NCI-H2107 (cell line): ENCODE measurements around the gene MDM1.

ENCODE experiments used
- DNase-seq: peaks from one replicate; lab custom pipeline; 2025; lab: John Stamatoyannopoulos, UW

Gene MDM1

DNA sequence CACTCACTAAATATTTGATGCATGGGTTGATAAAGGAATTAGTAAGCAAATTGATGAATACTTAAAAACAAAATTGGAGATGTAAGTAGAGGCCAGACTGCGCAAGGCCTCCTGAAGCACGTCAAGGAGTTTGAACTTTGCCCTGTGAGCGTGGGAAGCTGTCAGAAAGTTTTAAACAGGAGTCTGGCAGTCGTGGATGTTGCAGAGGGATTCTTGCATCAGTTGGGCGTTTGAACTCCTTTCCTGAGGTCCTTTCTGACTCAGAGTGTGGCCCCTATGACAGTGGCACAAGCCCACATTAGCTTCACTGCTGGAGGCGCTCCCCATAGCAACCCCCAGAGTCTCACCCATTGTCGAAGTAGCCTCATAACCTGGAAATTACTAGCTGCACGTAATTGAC lies 60.8 kb downstream of the MDM1 start:
- DNase-seq, result no peak

DNA sequence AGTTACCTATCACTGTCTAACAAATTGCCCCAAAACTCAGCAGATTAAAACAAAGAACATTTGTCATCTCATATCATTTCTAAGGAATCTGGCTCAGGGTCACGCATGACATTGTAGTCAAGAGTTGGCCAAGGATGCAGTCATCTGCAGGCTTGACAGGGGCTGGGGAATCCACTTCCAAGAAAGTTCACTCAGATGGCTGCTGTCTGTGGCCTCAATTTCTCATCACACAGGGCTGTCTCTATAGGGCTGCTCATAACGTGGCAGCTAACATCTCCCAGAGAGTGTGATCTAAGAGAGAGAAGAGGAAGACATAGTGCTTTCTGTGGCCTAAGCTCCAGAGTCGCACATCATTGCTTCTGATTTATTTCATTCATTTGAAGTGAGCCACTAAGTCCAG lies 61.8 kb downstream of the MDM1 start:
- no peak for DNase-seq

DNA sequence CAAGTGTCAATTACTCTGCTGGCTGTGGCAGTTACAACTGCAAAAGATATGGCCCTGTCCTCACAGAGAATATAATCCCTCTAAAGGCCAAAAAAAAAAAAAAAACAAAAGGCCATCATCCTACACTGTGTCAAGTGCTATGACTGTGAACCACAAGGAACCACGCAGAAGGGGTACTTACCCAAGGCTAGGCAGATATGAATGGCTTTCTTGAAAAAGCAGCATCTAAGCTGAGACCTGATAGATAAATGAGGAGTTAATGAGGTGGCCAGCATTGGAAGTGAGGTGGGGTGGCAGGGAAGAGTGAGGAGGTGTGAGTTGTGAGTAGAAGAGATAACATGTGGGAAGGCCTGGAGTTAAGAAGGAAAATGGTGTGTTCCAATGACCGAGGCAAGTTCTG lies 62.4 kb downstream of the MDM1 start:
- DNase-seq, result no peak

DNA sequence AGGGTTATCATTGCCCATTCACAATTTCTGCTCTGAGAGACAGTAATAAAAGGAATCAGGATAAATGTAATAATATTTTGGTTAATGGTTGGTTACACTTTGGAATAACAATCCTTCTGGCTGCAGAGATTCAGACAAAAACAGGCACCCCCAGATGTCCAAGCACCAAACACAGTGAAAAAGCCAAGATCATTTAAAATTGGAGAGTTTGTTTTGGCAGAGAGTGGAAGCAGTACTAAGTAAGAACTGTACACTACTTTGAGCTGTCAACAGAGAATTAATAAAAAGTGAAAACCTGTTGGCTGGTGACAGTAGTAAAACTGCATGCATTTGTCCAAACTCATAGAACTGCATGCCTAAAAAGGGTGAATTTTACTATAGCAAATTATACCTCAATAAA lies 63.2 kb downstream of the MDM1 start:
- no peak for DNase-seq

DNA sequence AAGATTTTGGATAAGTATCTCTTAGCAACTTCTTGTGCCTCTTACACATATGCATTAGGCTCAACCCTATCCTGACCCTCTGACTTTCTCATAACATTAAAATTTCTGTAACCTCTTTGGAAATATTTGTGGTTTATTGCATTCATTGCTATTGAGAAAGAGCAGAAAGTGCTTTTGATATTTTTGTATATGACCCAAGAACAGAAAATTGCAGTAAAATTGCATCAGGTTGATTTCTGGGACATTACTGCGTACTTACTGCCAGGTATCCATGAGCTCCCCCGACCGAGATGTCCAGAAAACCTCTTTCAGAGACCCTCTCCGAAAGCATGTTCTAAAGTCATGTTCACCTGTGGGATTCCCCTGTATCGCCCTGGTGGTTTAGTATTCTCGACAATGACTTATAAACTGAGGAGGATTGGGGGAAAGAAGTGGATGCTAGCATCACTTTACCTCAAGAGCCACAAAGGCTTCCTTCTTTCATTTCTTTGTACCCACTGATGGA lies 64.2 kb downstream of the MDM1 start:
- DNase-seq, result no peak

DNA sequence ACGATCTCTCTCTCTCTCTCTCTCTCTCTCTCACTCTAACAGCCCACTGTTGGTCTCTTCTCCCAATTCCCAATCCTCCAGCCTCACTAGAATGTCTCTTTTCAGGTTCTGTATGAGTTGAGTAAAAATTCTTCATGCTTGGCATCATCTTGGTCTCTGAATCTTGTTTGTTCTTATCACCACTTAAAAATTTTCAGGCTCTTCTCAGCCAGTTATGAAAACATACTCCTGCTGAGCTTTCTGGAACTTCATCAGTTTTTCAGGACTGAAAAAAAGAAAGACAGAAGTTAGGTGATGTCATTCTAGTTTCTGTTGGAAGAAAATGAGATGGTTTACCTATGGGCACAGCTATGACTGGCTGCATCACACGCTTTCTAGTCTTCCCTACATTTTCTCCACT lies 67.3 kb downstream of the MDM1 start:
- no peak for DNase-seq

DNA sequence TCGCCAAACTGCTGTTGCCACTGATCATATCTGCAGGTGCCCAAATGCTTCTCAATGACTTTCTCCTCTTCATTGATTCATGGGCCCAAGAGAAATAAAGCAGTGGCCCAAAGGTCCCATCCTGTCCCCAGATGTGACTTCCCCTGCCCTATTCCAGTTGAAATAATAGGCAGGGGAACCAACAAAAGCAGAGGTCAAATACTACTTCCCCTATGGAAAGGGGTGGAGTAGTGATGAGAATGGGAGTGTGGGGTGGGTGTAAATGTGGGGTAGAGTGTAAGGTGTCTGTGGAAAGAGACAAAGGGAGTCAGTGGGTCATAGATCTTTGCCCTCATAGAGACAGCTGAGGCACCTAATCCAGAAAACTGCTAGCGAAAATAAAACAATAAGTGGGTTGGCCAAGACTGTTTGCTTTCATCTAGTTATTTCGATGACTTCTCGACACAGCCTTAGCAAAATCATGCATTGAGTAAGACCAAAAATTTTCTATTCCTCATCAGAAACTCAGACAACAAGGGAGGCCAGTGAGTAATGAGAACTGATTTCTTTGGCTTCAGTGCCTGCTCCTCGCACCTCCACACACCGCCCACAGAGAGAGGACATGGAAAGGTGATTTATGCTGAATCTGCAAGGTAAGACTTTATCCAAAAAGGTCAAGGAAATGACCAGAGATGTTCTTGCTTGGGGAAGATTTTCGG lies 67.9 kb downstream of the MDM1 start:
- DNase-seq, result no peak

DNA sequence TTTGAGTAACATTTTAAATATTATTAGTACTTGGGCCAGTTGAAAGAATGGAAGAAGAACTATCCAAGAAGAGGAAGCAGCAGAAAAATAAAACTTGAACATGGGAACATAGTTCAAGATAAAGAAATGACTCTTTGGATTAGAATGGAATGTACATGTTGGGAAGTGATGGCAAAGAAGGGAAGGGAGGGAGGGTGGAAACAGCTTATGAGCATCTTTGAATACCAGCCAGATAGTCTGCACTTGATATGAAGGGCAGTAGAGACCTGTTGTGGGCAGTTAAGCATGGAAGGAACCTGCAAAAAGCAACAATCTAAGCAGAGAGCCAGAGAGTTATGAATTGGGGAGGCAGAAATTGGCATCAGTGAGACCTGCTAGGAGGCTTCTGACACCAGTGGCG lies 68.8 kb downstream of the MDM1 start:
- DNase-seq, result no peak

DNA sequence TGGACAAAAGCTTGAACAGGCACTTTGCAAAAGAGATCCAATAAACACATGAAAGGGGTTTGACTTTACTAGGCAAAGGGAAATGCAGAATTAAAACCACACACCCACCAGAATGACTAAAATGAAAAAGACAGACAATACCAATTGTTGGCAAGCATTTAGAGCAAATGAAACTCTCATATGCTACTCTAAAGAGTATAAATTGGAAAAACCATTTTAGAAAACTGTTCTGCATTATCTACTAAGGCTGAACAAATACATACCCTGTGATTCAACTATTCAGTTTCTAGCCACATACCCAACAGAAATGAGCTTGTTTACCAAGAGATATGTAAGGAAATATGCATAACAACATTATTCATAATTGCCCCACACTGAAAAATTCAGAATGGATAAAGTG lies 70.3 kb downstream of the MDM1 start:
- no peak for DNase-seq

DNA sequence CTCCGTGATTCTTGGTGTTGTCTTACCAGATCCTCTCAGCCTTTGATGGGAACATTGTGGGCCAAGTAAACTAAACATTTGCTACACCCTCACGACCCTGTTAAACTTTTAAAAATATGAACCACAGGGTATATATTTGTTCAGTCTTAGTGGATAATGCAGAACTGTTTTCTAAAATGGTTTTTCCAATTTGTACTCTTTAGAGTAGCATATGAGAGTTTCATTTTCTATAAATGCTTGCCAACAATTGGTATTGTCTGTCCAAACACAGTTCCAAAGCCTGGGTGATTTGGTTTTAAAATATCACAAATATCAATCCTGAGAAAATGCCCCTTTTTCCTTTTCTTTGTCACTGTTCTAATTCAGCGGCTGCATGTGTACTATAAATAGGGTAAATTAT lies 72.0 kb downstream of the MDM1 start:
- DNase-seq, result no peak

DNA sequence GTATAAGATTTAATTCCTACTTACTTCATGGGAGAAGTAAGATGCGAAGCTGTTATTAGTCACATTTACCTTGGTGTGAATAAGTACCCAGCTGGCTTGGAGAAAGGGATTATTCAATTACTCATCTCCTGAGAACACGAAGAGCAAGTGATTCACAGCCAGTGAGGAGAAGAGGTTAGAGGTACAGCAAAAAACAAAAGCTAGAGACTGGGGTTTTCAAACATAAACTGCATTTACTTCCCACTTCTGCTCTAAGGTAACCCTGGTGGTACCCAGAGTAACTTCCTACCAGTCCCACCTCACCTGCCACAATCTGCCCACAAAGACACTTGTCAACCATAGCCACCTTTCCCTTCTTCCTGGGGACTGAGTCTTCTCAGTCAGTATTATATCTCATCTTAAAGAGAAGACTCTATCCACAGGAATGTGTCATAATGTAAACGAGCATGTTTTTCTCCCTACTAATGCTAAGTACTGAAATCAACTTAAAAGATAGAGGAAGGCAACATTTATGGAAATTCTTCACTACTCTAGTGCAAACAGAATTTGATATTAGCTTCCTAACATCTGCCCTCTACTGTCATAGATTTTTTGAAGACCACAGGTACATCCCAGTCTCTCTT lies 72.7 kb downstream of the MDM1 start:
- no peak for DNase-seq

DNA sequence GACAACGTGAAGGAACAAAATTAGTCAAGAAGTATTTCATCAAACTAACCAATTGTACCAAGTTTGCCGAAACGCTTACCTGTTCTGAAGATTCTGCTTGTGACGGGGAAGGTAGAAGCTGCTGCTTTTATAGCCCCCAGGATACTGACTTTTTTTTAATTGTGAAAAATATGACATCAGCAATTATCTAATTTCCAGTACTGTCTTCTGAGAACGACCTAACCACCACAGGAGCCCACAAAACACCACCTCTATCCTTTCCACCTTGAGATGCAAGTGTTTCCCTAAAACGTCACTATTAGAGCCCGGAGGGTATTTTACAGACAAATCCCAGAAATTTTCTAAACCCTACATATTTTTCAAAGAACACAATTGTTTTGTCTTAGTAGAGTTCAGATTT lies 78.7 kb downstream of the MDM1 start, which contains the start of gene IL22:
Gene IL22, minus strand, starts transcription at position 101 of the 400 bp plus-strand sequence. CDS start 156 bp downstream, outside the sequence.
- DNase-seq, result no peak

DNA sequence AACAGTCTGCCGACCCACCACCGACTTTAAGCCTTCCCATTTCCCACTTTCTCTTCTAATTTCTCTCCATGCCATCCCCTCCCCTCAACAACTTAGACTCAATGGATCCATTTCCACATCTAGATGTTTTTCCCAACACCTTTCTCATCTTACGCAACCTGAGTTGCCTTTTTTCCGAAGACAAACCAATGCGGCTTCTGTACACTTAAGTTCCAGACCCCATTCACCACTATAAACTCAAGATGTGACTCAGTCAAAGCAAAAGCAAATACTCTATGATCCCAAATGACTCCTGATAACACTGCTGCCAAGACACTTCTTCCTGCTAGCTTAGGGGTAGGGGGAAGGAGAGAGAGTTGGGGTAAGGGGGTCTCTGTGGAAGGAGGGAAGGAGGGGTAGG lies 80.1 kb downstream of the MDM1 start:
- no peak for DNase-seq

DNA sequence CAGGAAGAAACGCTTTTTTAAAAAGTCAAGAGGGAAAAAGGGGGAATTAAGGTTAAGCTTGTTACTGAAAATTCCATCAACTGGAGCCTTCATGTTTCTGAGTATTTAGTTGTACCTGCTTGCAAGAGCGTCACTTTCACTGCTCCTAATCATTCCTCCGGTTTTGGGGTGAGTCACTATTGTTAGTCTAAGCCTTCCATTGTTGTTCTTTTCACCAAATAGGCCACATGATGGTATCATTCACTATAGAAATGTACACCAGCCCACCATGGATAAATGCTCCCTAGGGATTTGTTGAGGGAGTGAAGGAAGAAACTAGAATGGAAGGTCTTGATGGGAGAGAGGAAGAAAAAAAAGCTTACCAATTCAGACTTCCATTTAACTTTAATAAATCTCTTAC lies 81.7 kb downstream of the MDM1 start:
- DNase-seq, result no peak

DNA sequence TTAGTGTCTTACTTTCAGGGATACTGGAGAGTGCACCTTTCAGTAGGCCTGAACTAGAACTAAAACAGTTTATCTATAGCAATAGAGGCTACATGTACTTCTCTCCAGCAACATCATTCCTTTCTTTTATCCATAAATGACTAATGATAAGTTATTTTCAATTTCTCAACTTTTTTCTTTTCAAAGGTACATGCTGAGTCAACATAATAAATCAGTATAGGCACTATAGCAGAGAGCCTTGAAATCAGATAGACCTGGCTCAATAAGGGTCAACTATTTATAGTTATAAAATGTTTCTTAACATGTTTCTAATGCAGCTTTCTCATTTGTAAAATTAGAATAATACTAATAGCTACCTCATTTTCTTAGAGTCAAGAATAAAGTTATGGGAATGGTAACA lies 84.4 kb downstream of the MDM1 start:
- no peak for DNase-seq

DNA sequence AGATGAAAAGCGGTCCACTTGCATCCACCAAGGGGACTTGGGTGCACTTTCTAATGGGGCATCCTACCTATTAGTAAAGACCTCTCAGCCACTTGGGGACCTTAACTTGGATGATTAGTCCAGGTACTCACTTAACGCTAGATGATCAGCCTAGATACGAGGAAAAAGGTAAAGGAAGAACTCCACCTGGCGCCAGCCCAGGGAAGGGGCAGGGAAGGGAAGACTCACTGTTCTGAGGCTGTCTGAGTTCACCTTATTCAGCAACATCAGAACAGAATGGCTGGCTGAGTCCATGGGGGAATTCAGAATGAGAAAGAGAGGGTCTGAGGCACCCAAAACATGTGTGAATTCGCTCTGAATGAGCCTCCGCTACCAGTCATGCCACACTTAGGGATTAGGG lies 85.8 kb downstream of the MDM1 start:
- DNase-seq, result no peak

DNA sequence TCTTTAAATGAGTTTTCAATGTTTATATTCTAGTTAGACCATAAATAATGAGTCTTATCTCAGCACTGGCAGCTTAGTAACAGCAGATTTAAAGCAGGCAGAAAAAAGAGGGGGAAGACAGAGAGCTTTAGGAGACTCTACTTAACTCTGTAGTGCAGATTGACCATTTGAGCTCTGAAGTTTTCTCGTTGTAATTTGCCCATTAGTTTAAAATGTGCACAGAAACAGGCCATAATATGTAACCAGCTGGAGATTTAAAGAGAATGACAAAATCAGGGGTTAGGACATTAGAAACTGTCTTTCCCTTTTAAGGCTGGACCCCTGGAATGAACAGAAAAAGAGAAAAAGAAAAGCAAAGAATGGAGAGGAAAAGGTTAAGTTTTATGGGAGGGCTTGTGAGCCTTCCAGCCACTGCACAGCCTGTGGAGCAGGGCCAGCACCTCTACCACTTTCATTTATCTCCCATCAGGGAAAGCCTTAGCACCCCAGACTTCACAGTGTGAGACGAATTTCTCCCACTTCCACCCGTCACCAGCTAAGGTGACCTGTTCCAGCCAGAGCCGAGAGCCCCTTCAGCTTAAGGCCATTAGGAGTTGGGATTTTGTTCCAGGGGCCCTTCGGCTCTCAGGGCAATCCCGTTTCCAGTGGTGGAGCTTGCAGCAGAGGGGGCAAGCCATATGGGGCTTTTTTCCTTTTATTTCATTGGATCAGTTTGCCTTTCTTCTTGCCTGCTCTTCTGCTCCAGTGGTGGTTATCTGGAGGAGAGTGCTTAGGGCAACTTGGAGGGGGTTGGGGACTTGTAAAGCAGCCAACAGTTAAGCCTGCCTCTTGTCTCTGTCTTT lies 86.8 kb downstream of the MDM1 start:
- DNase-seq, result no peak
